ENCODE measurements around the gene OR2C3. TPM values are rescaled to one million over a fixed set of nuclear protein-coding genes. Genes with fewer than 3 reads are reported as not detected.
"Not testable (repeated sequence)": the region's sequence is repeated elsewhere in the genome, so short reads cannot be mapped to it uniquely, and the experiment has no call there.

The OR2C3 gene
- total RNA-seq, 4 donors from 2014 or later = not detected

GRCh38 chr1:247491328-247491727 lies 44.9 kb downstream of the OR2C3 start:
- TF ChIP-seq CTCF (IDR thresholded peaks at IDR 0.05) = no peak
- DNase-seq (ENCODE audit: low spot score) (no peak), ATAC-seq (ENCODE audit: low FRiP score) (no peak)

- no peak for TF ChIP-seq CTCF (IDR thresholded peaks at IDR 0.05)
- ATAC-seq (ENCODE audit: low FRiP score) = peak; percentile 75
- no peak for DNase-seq (ENCODE audit: low spot score)
These were observed 49.2 kb downstream of the OR2C3 start for GRCh38 chr1:247487057-247487456.

- ATAC-seq (ENCODE audit: low FRiP score) (no peak), DNase-seq (ENCODE audit: low spot score) (no peak)
- no peak for TF ChIP-seq CTCF (IDR thresholded peaks at IDR 0.05)
These were observed 53.5 kb downstream of the OR2C3 start for GRCh38 chr1:247482747-247483146.

GRCh38 chr1:247476328-247477058 lies 59.7 kb downstream of the OR2C3 start:
- not testable (repeated sequence) for DNase-seq (ENCODE audit: low spot score); ATAC-seq (ENCODE audit: low FRiP score)

- DNase-seq (ENCODE audit: low spot score) = no peak
- ATAC-seq (ENCODE audit: low FRiP score) = no peak
- no peak for TF ChIP-seq CTCF (IDR thresholded peaks at IDR 0.05)
These were observed 60.4 kb downstream of the OR2C3 start for GRCh38 chr1:247475793-247476192.

Other genes starting within 250 kb of the OR2C3 start
- gene ZNF496, start 204.6 kb downstream of the OR2C3 start, total RNA-seq = 10 to 100 TPM; 18.8 to 31.5 (median 26.6) TPM
- 10 to 100 TPM in 3 of 4 donors, 1 to 10 TPM in 1; 7.1 to 17.7 (median 14.4) TPM for gene NLRP3, start 120.3 kb downstream of the OR2C3 start, total RNA-seq
- gene OR2B11, start 78.3 kb downstream of the OR2C3 start, total RNA-seq = not detected
- gene GCSAML, start 12.7 kb upstream of the OR2C3 start, total RNA-seq = 1 to 10 TPM in 2 of 4 donors, under 1 TPM in 1, not detected in 1; 0.28 to 4.6 (median 2.3) TPM
- not detected for gene OR2G2, start 51.9 kb upstream of the OR2C3 start, total RNA-seq
- gene OR2G3, start 69.1 kb upstream of the OR2C3 start, total RNA-seq = not detected
- gene OR13G1, start 143.3 kb upstream of the OR2C3 start, total RNA-seq = not detected
- gene OR6F1, start 180.2 kb upstream of the OR2C3 start, total RNA-seq = not detected
- under 1 TPM in 1 of 4 donors, not detected in 3; 0.82 TPM for gene OR14K1, start 202.2 kb upstream of the OR2C3 start, total RNA-seq
- gene OR14A2, start 211.7 kb upstream of the OR2C3 start, total RNA-seq = not detected
- gene OR1C1, start 224.1 kb upstream of the OR2C3 start, total RNA-seq = not detected

Data from omental fat pad (tissue), 4 donors.